LHCN-M2 (cell line): ENCODE data around the gene PDZRN3. TPM values are rescaled to one million over a fixed set of nuclear protein-coding genes. Genes with fewer than 3 reads are reported as not detected.

Experiments
- DNase-seq: peaks from one replicate; pipeline ENCODE4 v3.0.0-alpha.2; 2012; ENCODE audit warnings: low read depth
- polyA plus RNA-seq: library from polyadenylated mRNA; unstranded; fragments of >200 nt; gene quantifications from one replicate; pipeline ENCODE4 v1.2.1, GENCODE V29; 2012; ENCODE audit warnings: missing spikeins
- total RNA-seq: library from RNA; depleted of rRNA; stranded (reverse); fragments of >200 nt; gene quantifications from 2 replicates; pipeline ENCODE4 v1.2.3, GENCODE V29; 2014; rRNA removed

Gene PDZRN3
- 6.5 and 6.7 TPM in 2 replicates for total RNA-seq
- 3.7 TPM for polyA plus RNA-seq

DNA sequence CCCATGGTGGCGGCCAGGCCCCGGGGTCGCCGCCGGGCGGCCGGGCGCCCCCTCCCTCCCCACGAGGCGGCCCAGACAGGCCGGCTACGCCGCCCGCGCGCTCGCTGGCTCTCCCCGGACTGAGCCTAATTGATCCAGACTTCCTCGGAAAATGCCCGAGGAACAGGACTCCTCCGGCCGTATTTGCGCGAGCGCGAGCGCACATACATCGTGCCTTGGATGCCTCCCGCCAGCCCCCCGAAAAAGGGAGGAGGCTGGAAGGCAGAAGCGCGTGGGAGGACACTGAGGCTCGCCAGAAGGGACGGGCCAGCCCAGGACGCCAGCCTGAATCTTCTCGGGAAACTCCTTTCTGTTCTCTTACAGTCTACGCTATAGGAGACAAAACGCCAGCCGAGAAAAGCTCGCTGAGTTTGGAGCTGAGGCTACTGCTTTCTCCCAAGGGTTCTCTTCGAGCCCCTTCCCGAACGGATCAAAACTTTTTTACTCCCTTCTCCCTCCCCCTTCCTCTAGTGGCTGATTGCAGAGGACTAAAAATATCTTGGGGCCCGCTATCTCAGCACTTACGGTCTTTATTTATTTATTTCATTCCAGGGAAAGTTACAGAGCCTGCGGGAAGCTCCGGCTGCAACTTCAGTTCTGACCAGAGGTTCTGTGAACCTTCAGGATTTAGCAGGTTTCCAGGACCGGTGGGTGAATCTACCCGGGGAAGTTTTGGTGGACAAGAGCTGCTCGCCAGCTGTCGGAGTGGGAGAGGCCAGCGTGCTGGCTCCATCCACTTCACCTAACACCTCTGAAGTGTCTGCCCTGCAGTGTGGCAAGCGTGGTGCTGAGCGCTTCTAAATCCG, at the start of gene PDZRN3:
Gene PDZRN3 (minus strand): TSS at position 121 of the 845 bp plus-strand sequence.
- DNase-seq = peak; percentile 63

DNA sequence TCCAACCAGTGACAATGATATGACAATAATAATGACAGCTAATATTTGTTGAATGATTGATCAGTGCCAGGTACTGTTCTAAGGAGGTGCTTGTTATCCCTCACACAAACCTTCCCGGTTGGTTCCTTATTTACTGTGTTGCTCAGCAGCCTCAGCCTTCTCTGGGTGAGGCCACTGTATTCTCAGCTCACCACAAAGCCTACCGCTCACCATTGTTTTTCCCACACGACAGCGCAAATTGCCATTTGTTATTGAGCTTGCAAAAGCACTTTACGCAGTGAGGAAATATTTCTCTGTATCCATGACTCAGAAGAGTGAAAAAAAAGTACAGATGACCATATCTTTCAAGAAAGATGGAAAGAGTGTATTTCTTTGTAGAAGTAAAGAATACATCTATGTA, 49.5 kb upstream of the PDZRN3 start:
- DNase-seq = peak; percentile 82

DNA sequence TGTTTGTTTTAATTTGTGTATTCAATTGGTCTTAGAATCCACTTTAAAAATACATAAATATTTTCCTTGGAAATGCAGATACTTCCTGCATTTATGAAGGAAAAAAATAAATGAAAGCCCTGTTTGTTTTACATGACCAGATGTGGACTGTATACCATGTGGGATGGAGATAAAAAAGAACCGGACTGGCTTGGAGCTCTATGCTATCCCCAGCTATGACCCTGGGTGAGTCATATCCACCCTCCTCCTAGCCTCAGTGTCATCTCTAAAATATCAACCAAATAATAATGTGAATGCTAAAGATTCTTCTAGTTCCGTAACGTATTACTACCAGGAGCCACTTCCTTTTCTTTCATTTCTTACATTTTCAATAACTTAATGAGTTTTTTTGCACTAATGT, 44.5 kb upstream of the PDZRN3 start:
- no peak for DNase-seq

DNA sequence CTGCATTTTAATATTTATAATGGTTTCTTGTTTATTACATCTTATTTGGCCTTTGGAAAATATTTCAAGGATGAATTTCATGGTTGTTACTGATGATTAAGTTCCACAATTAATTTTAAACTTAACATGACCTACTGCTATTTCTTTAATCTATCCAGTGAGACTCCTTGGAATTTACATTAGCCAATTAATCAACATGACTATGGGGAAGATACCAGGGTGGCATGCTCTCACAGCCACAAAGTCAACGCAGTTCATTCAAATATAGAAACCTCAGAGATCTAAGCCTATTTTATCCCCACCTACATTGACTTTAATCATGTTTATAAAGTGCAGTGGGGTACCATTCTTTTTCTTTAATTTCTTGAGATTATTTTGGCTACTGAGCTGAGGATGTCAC, 43.6 kb upstream of the PDZRN3 start:
- DNase-seq = no peak

DNA sequence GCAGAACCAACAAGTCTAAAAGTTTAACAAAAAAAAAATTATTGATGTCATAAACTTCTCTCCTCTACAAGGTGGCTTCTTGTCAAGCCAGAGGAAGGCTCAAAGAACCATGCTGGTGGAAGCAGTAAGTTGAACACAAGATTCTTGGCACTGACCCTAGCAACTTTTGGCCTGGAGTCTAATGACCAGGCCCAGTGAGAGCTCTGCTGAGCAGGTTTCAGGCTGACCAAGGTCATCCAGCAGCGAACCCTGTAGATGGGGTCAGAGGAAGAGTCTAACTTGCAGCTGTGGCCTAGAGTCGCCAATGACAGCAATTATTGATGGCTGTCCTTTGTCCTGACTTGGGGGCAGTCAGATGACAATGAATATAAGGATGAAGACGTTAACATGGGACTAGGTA, 43.1 kb upstream of the PDZRN3 start:
- DNase-seq = no peak

DNA sequence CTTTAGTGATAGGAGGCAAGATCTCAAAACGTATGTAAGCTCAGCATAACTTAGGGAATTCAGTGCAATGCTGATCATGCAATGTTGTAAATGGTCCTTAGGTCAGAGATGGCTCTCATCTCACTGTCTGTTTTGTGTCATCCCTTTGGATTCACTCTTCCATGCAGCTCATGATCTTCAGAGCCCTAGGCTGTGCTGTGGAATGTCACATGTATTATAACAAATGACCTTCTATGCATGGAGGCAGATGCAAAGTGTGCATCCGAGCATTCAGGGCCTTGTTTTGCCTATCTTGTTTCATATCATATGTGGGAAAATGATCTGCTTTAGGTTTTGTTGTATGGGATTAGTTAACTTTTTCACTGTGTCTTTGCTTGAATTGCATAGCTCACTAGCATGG, 40.5 kb upstream of the PDZRN3 start:
- DNase-seq = no peak

DNA sequence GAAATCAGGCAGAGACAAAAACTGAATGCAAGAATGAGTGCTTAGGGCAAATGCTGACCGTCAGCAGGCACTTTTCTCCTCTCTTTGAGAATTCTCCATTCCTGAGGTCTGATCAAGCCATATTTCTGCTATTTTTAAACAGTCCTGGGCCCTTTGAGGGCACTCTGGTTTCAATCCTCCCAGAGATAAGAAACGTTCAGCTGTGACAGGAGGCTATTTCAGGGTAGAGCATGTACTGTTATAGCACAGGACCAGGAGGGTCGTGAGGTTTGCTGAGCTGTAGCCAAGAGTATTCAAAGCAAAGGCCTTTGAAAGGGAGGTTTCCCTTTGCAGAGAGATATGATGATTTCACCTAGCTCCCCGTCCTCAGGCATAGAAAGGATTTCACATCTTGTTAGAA, 39.6 kb upstream of the PDZRN3 start:
- no peak for DNase-seq

DNA sequence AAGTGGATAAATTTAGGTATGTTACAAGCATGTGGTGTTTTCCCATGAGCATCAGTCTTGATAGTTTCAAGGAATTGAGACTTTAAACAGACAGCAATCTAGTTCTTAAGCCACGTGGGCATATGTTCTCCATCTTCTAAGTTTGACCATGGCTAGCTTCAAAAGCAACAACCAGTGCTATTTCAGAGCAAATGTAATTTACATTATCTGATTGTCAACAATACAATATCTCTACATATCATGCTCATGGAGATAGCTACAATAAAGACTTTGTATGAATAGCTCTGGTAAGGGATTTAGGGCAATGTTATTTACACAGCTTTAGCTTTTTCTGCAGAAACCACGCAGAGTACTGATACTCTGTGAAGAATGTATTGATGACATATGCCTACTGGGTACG, 38.8 kb upstream of the PDZRN3 start:
- DNase-seq = no peak

DNA sequence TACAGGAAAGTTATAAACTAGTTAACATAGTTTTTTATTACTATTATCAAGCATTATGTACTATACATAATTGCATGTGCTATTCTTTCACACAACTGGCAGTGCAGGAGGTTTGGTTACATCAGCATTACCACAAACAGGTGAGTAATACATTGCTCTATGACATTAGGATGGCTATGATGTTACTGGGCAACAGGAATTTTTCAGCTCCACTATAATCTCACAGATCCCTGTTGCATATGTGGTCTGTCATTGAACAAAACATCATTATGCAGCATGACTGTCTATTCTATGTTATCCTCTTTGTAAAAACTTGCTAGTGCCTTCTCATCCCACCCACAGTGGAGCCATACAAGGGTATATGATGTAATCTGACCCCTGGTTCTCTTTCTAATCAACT, 36.5 kb upstream of the PDZRN3 start:
- peak; percentile 83 for DNase-seq

DNA sequence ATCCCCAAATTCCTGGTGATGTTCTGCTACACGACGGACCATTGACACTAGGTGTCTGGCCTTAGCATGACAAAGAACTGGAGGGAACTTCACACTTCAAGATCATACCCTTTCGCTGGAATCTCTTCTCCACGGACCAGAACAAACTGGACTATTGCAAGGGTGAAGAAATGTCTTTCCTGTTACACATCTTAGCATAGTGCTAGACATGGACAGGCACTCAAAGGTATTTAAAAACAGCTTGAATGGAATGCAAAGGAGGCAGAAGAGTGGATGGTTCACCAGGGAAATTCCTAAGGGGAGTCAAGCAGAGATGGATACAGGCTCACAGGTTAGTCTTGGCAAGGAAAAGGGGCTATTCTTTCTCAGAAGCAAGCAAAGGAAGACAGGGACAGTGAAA, 33.5 kb upstream of the PDZRN3 start:
- DNase-seq = no peak

DNA sequence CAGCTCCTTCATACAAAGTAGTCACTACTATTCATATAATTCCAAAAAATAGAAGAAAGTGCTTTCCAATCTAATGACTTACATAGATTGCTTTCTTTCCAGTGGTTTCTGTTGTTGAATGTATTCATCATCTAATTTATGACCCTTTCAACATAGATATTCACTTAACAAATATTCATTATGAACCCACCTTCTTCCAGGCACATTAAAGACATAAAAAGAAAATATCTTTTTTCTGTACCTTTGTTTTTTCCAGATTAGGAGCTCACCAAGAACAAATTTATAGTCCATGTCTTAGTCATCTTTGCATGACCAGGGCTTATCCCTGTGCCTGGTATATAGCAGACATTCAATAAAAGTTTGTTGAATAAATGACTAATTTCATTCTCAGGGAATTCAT, 32.4 kb upstream of the PDZRN3 start:
- peak; percentile 10 for DNase-seq

DNA sequence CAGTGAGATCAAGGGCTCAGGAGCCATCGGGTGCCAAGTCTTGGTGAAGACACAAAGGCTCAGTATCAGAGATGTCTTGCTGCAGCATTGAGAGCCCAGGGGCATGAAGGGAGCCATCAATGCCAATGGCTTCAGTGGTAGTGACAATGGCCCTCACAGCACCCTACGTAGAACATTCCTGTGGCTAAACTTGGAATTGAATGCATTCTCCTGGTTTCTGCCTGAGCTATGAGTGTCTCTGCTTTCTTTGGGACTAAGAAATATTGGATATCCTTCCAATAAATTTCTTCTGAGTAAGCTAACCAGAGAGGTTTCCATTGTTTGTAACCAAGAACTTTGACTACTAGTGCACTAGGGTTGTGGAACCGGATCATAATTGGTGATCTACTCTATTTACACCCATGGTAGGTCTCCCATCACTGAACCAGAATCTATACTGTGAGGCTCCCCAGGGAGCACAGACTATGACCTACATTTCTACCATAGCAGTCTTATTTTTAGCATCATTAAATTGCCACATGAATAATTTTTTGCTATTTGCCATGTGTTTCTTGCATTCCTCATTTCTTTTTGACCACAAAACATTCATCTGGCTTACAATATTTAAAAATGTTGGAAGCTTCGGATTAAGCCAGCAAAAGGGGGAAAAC, 31.6 kb upstream of the PDZRN3 start:
- DNase-seq = peak; percentile 36

DNA sequence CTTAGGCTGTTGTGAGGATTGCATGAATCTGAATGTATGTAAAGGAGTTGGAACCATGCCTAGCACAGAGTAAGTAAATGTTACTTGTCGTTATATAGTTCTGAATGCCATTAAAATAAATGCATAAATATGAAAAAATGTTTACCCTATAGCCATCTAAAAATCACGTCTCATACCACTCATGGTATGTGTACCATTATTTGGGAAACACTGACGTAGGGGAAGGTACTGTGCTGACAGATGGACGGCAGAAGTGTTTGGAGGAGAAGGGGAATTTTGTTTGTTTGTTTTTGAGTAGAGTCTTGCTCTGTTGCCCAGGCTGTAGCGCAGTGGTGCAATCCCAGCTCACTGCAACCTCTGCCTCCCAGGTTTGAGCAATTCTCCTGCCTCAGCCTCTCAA, 30.5 kb upstream of the PDZRN3 start:
- DNase-seq = no peak

DNA sequence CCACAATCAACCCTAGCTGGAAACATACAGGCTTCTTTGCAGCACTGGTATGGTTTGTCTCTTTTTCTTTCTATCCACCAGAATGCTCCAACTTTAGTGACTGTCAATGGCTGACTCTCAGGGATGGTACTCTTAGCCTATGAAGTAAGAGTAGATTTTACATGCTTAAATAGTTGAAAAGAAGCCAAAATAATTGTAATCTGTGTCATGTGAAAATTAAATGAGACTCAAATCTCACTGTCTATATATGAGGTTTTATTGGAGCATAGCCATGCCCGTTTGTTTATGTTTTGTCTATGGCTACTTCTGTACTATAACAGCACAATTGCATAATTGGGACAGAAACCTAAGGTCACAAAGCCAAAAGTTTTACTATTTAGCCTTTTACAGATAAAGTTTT, 29.1 kb upstream of the PDZRN3 start:
- DNase-seq = peak; percentile 34

DNA sequence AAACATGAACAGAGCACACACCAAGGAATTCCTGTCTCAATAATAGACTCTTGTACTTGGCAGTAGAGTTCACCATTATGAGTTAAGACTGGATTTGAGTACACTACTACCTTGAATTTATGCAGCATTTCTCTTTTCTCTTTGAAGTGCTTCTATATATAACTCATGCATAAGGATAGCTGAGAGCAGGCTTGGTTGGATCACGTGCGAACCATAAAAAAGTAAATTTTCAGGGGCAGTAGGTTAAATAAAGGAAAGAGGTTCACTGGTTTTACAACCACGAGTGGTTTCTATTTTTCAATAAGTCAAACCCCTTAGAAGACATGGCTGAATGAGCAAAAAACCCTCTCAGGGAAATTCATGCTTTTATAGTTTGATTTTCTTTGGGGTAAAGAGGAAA, 28.6 kb upstream of the PDZRN3 start:
- DNase-seq = no peak

DNA sequence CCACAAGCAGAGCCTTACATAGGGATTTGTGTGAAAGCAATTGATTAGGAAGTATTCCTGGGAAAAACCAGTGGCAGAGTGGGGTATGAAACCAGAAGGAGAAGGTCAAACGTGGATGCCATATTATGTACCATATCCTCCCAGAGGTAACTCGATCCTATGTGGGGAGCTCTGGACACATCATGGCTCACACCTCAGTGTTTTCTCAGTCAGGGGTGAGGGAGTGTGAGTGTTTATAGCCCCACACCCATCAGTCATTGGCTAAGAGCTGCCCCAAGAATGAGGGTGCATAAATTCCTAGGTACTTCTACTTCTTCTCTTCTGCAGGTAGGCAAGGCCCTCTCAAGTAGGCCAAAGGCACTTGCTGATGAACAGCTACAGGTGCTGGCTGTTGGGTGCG, 28.2 kb upstream of the PDZRN3 start:
- DNase-seq = no peak

DNA sequence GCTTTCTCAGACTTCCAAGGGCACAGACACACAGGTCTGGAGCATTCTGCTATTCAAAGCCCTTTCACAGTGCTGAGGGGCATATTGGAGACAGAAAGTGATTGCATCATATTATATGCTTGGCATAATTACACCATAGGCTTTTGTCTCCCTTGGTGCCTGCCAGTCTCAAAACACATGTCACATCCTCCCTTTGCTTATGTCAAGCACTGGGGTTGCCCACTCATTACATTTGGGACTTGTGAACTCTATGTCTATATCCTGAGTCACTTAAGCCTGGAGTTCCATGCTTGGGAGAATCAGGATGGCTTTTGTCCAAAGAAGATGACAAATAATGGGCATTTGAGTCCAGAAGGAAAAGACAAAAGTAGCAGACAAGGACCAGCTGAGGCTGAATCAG, 12.3 kb upstream of the PDZRN3 start:
- peak; percentile 82 for DNase-seq

DNA sequence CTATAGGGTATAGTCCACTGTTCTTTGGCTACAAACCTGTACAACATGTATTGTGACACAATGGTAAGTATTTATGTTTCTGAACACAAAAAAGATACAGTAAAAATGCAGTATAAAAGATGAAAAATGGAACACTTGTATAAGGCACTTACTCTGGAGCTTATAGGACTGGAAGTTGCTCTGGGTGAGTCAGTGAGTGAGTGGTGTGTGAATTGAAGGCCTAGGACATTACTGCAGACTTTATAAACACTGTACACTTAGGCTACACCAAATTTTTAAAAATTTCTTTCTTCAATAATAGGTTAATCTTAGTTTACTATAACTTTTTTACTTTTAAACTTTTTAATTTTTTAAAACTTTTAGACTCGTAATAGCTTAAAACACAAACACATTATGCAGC, 10.5 kb upstream of the PDZRN3 start:
- DNase-seq = no peak

DNA sequence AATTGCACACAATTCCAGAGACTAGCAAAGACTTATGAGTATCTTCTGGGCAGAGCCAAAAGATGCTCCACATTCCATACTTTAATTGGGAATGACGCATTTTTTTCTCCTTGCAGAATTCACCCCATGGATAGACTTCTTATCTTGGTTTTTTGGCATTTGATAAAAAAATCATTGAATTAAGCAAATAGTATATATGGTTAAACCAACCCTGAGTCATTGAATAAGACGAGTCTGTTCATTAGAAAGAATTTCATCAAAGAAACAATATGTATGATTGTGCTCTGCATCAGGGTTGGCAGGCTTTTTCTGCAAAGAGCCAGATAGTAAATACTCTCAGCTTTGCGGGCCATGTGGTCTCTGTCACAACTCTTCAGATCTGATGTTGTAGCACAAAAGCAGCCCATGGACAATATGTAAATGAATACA, 9.2 kb upstream of the PDZRN3 start:
- no peak for DNase-seq

DNA sequence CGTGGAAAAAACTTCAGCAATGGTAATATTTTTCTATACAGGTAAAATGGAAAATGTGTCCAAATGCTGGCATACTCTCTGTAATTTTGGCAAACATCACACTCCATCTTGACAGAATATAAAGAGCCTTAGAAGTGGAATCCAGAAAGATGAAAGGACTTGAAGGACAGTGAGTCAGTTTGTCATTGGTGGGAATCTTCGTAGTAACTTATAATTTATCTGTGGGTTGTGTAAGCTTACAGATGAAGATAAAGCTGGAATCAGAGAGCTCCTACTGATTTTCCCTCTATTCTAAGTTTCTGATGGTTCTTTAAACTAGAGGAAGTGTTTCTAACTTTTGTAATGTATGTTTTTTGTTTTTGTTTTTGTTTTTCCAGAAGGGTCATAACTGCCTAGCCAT, 8.7 kb upstream of the PDZRN3 start:
- no peak for DNase-seq

DNA sequence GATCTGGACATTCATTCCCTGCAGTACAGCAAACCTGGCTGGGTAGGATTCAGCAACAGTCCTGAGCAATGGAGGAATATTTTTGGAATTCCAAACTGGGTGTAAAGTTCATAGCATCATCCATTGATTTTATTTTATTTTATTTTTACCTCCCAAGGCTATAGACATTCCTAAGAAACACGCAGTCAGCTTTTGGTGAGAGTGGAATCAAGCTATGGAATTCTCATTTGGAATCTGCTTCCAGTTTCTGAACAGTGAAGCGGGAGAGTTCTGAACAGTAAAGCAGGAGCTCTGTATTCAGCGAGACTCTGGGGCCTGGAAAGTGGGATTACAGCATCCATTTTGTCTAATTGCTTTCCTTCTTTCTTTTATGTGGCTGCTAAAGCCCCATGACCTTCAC, 1.4 kb upstream of the PDZRN3 start:
- no peak for DNase-seq

DNA sequence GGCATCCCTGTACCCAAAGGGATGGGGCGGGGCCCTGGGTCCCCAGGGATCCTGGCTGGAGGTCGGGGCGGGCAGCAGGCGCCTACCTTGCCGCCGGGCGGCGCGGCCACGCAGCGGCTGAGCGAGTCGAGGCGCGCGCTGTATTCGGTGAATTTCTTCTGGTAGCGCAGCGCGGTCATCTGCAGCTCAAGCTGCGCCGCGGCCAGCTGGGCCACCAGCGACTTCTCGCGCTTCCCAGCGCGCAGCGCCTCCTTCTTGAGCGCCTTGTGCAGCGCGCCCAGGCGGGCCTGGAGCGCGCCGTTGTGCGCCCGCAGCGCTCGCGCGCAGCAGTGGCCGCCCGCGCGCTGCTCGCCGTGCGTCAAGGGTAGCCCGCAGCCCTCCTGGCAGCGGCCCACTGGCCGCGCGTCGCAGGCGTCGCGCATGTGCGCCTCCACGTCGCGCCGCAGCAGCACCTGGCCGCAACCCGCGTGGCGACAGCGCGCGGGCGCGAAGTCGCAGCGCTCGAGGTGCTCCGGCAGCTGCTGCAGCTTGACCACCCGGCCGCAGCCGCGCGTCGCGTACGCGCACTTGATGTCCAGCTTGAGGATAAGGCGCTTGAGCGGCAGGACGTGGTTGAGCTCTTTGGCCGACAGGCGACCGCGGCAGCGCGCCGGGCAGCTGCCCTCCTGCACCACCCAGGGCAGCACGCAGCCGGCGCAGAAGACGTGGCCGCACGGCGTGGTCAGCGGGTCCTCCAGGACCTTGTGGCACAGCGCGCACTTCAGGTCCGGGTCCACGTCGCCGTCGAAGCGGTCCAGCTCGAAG, 522 bp downstream of the PDZRN3 start:
- peak; percentile 66 for DNase-seq
